HG03439 (cell line): ENCODE measurements around the gene HEG1.
"Not testable (repeated sequence)": the region's sequence is repeated elsewhere in the genome, so short reads cannot be mapped to it uniquely, and the experiment has no call there.

Experiments used
- ATAC-seq: cut with Tn5 transposase; IDR thresholded peaks from one replicate; pipeline ENCODE4 v1.9.1; 2021; ENCODE audit warnings: mild to moderate bottlenecking, moderate library complexity; ENCODE audit not compliant: unreplicated experiment

The HEG1 gene

GRCh38 chr3:125055913-125056745 is at the start of gene HEG1:
Gene HEG1, minus strand, starts transcription at chr3:125055997. Its CDS starts 107 bp downstream, at chr3:125055890.
- ATAC-seq = peak; percentile 56

GRCh38 chr3:125105116-125105515 is 49.3 kb upstream of the HEG1 start:
- no peak for ATAC-seq

GRCh38 chr3:125104639-125105038 is 48.8 kb upstream of the HEG1 start:
- ATAC-seq = no peak

GRCh38 chr3:125103406-125103805 is 47.6 kb upstream of the HEG1 start:
- ATAC-seq = no peak

- no peak for ATAC-seq
Observed at GRCh38 chr3:125102470-125102869, 46.7 kb upstream of the HEG1 start.

- no peak for ATAC-seq
Observed at GRCh38 chr3:125098611-125099291, 43.0 kb upstream of the HEG1 start.

- no peak for ATAC-seq
Observed at GRCh38 chr3:125090649-125091048, 34.9 kb upstream of the HEG1 start.

- ATAC-seq = no peak
Observed at GRCh38 chr3:125087768-125088391, 32.1 kb upstream of the HEG1 start.

- ATAC-seq = no peak
Observed at GRCh38 chr3:125085166-125085565, 29.4 kb upstream of the HEG1 start.

- no peak for ATAC-seq
Observed at GRCh38 chr3:125083776-125084175, 28.0 kb upstream of the HEG1 start.

GRCh38 chr3:125082339-125082738 is 26.5 kb upstream of the HEG1 start:
- ATAC-seq = not testable (repeated sequence)

GRCh38 chr3:125080077-125080476 is 24.3 kb upstream of the HEG1 start:
- no peak for ATAC-seq

- no peak for ATAC-seq
Observed at GRCh38 chr3:125079675-125080045, 23.9 kb upstream of the HEG1 start.

- ATAC-seq = no peak
Observed at GRCh38 chr3:125078951-125079674, 23.3 kb upstream of the HEG1 start.

- ATAC-seq = no peak
Observed at GRCh38 chr3:125077864-125078263, 22.1 kb upstream of the HEG1 start.

GRCh38 chr3:125076464-125076863 is 20.7 kb upstream of the HEG1 start:
- ATAC-seq = no peak

- no peak for ATAC-seq
Observed at GRCh38 chr3:125075738-125076137, 19.9 kb upstream of the HEG1 start.

GRCh38 chr3:125073390-125073905 is 17.7 kb upstream of the HEG1 start:
- ATAC-seq = no peak

- no peak for ATAC-seq
Observed at GRCh38 chr3:125072749-125073389, 17.1 kb upstream of the HEG1 start.

- ATAC-seq = no peak
Observed at GRCh38 chr3:125072301-125072700, 16.5 kb upstream of the HEG1 start.
